Measurements from ENCODE around the gene NCBP2.

DNA sequence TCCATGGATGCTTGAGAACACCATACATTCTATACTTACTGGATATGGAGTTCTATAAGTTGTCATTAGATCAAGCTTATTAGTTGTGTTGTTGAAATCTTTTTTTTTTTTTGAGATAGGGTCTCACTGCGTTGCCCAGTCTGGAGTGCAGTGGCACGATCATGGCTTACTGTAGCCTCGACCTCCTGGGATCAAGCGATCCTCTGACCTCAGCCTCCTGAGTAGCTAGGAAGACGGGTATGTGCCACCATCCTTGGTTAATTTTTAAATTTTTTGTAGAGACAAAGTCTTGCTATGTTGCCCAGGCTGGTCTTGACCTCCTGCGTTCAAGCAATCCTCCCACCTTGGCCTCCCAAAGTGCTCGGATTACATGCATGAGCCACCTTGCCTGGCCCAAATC, 12.5 kb upstream of the NCBP2 start:
- TF ChIP-seq, protein P1, sequence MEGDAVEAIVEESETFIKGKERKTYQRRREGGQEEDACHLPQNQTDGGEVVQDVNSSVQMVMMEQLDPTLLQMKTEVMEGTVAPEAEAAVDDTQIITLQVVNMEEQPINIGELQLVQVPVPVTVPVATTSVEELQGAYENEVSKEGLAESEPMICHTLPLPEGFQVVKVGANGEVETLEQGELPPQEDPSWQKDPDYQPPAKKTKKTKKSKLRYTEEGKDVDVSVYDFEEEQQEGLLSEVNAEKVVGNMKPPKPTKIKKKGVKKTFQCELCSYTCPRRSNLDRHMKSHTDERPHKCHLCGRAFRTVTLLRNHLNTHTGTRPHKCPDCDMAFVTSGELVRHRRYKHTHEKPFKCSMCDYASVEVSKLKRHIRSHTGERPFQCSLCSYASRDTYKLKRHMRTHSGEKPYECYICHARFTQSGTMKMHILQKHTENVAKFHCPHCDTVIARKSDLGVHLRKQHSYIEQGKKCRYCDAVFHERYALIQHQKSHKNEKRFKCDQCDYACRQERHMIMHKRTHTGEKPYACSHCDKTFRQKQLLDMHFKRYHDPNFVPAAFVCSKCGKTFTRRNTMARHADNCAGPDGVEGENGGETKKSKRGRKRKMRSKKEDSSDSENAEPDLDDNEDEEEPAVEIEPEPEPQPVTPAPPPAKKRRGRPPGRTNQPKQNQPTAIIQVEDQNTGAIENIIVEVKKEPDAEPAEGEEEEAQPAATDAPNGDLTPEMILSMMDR (IDR thresholded peaks at IDR 0.05), result no peak
- no peak for TF ChIP-seq EZH2 (IDR thresholded peaks at IDR 0.05)
- TF ChIP-seq EZH2phosphoT487 (IDR thresholded peaks at IDR 0.05), result no peak

Measured in neural progenitor cell (in vitro differentiated cells).